IMR-90 (cell line): Measurements from ENCODE around the gene NAGPA. TPM values are rescaled to one million over a fixed set of nuclear protein-coding genes. Genes with fewer than 3 reads are reported as not detected.
A peak's percentile ranks its signal among the peaks of the same experiment; 100 is the strongest.

Experiments used
- ATAC-seq: fragments of 200-7000 bp; cut with Tn5 transposase; 2 replicates; pipeline ENCODE4 v1.9.1; 2020; ENCODE audit warnings: low read depth, mild to moderate bottlenecking, moderate library complexity
- BruUV-seq: library from RNA; stranded (reverse); fragments of 400-500 nt; replicated peaks from 2 replicates; lab custom pipeline; 2021; lab: Mats Ljungman, UMichigan
- CTCF ChIA-PET: fragments of 300-600 bp; formaldehyde crosslinking; extraction: SDS; loops from one replicate; lab custom pipeline; 2021; ENCODE audit warnings: antibody characterized with exemption; lab: Yijun Ruan, JAX
- POLR2A ChIA-PET: fragments of 300-600 bp; sonication (Branson Sonifier 250); formaldehyde crosslinking; loops from one replicate; lab custom pipeline; 2022; ENCODE audit warnings: antibody characterized with exemption; ENCODE audit not compliant: unreplicated experiment; lab: Charles Lee
- DNase-seq: peaks from one replicate; pipeline ENCODE4 v3.0.0; 2013
- H2AFZ ChIP-seq: replicated peaks from 2 replicates; pipeline ENCODE3; 2013; ENCODE audit warnings: low read length, mild to moderate bottlenecking; ENCODE audit not compliant: poor library complexity
- H2AK5ac ChIP-seq: 2 replicates; pipeline ENCODE4 v1.6.1; 2013; ENCODE audit warnings: low read depth, low read length, inconsistent platforms
- H2AK9ac ChIP-seq: replicated peaks from 2 replicates; pipeline ENCODE3; 2013; ENCODE audit warnings: mild to moderate bottlenecking, low read depth, low read length, moderate library complexity; ENCODE audit not compliant: poor library complexity
- H2BK120ac ChIP-seq: 2 replicates; pipeline ENCODE4 v1.6.1; 2013; ENCODE audit warnings: low read depth, low read length, inconsistent platforms
- H2BK15ac ChIP-seq: 3 replicates; pipeline ENCODE4 v1.6.1; 2013; ENCODE audit warnings: low read depth, low read length, inconsistent platforms
- H2BK20ac ChIP-seq: 2 replicates; pipeline ENCODE4 v1.6.1; 2013; ENCODE audit warnings: low read depth, mild to moderate bottlenecking, inconsistent platforms, low read length, moderate library complexity
- H2BK5ac ChIP-seq: 2 replicates; pipeline ENCODE4 v1.6.1; 2013; ENCODE audit warnings: mild to moderate bottlenecking, low read depth, low read length, inconsistent platforms; ENCODE audit not compliant: poor library complexity, severe bottlenecking
- H3K14ac ChIP-seq: replicated peaks from 2 replicates; pipeline ENCODE4 v1.6.1; 2013; ENCODE audit warnings: low read depth, low read length, inconsistent platforms
- H3K18ac ChIP-seq: 2 replicates; pipeline ENCODE4 v1.6.1; 2013; ENCODE audit warnings: low read depth, low read length, control low read depth
- H3K23ac ChIP-seq: 2 replicates; pipeline ENCODE4 v1.6.1; 2013; ENCODE audit warnings: low read depth, low read length, inconsistent platforms
- H3K27ac ChIP-seq: 2 replicates; pipeline ENCODE4 v1.5.1; 2013; ENCODE audit warnings: mild to moderate bottlenecking, control low read depth, low read length; ENCODE audit not compliant: insufficient read depth
- H3K27me3 ChIP-seq: 2 replicates; pipeline ENCODE4 v1.6.1; 2013; ENCODE audit warnings: low read length; ENCODE audit not compliant: control insufficient read depth, insufficient read depth
- H3K36me3 ChIP-seq: 2 replicates; pipeline ENCODE4 v1.6.1; 2013; ENCODE audit warnings: low read length, mixed read lengths; ENCODE audit not compliant: control insufficient read depth, insufficient read depth
- H3K4ac ChIP-seq: 2 replicates; pipeline ENCODE4 v1.6.1; 2013; ENCODE audit warnings: low read depth, low read length, inconsistent platforms
- H3K4me1 ChIP-seq: 2 replicates; pipeline ENCODE4 v1.6.1; 2013; ENCODE audit warnings: low read length, mixed read lengths; ENCODE audit not compliant: control insufficient read depth, insufficient read depth
- H3K4me2 ChIP-seq: 2 replicates; pipeline ENCODE4 v1.6.1; 2013; ENCODE audit warnings: low read depth, mild to moderate bottlenecking, control low read depth, low read length, moderate library complexity
- H3K4me3 ChIP-seq: 2 replicates; pipeline ENCODE4 v1.5.1; 2013; ENCODE audit warnings: low read depth, mild to moderate bottlenecking, control low read depth, low read length, moderate library complexity; ENCODE audit not compliant: insufficient read depth
- H3K56ac ChIP-seq: 2 replicates; pipeline ENCODE4 v1.6.1; 2013; ENCODE audit warnings: low read length, inconsistent platforms; ENCODE audit not compliant: insufficient read depth; ENCODE audit errors: extremely low read depth
- H3K79me1 ChIP-seq, 2 experiments: 2 replicates each; pipeline ENCODE4 v1.6.1; 2013; ENCODE audit warnings: low read length in 2 of 2, inconsistent platforms in 1 of 2, low read depth in 1 of 2
- H3K9ac ChIP-seq: 2 replicates; pipeline ENCODE4 v1.6.1; 2013; ENCODE audit warnings: low read depth, low read length, control low read depth
- H3K9me1 ChIP-seq: 2 replicates; pipeline ENCODE4 v1.6.1; 2013; ENCODE audit warnings: low read length, inconsistent platforms; ENCODE audit not compliant: insufficient read depth
- H3K9me3 ChIP-seq: 2 replicates; pipeline ENCODE4 v1.6.1; 2013; ENCODE audit warnings: low read length; ENCODE audit not compliant: control insufficient read depth, insufficient read depth
- H4K20me1 ChIP-seq: 2 replicates; pipeline ENCODE4 v1.6.1; 2013; ENCODE audit warnings: low read length, inconsistent platforms; ENCODE audit not compliant: insufficient read depth
- H4K5ac ChIP-seq: 2 replicates; pipeline ENCODE4 v1.6.1; 2013; ENCODE audit warnings: mild to moderate bottlenecking, low read depth, low read length, control low read depth
- H4K8ac ChIP-seq, 2 experiments: 2 replicates each; pipeline ENCODE4 v1.6.1; 2013; ENCODE audit warnings: low read depth in 2 of 2, low read length in 2 of 2, control low read depth in 1 of 2, inconsistent platforms in 1 of 2
- H4K91ac ChIP-seq: 2 replicates; pipeline ENCODE4 v1.6.1; 2013; ENCODE audit warnings: low read depth, low read length, inconsistent platforms; ENCODE audit not compliant: insufficient read depth
- BHLHE40 ChIP-seq: fragments of 150-350 bp; IDR thresholded peaks from 2 replicates; pipeline ENCODE4 v1.6.1; 2016; ENCODE audit warnings: mild to moderate bottlenecking, low read depth, low read length
- CHD1 ChIP-seq: IDR thresholded peaks from 2 replicates; pipeline ENCODE4 v1.6.1; 2012; ENCODE audit warnings: low read depth, low read length, improper control_type of control experiment
- CTCF ChIP-seq: conservative IDR thresholded peaks from 2 replicates; pipeline ENCODE4 v1.5.1; 2012; ENCODE audit warnings: mild to moderate bottlenecking, low read depth, low read length, improper control_type of control experiment
- FOS ChIP-seq: fragments of 150-350 bp; IDR thresholded peaks from 2 replicates; pipeline ENCODE4 v1.6.1; 2016; ENCODE audit warnings: low read depth, low read length
- MAFK ChIP-seq: IDR thresholded peaks from 2 replicates; pipeline ENCODE4 v1.6.1; 2012; ENCODE audit warnings: low read depth, low read length, improper control_type of control experiment
- POLR2A ChIP-seq: IDR thresholded peaks from 2 replicates; pipeline ENCODE4 v1.6.1; 2012; ENCODE audit warnings: mild to moderate bottlenecking, low read depth, low read length
- RAD21 ChIP-seq: IDR thresholded peaks from 2 replicates; pipeline ENCODE4 v1.6.1; 2012; ENCODE audit warnings: low read length, improper control_type of control experiment
- USF2 ChIP-seq: fragments of 150-350 bp; IDR thresholded peaks from 2 replicates; pipeline ENCODE4 v1.6.1; 2017; ENCODE audit warnings: mild to moderate bottlenecking, antibody characterized with exemption, low read length, low read depth
- WGBS, 2 experiments: methylation state at CpG; one replicate each; pipeline versions ENCODE4 v1.1.5 to v1.1.7; 2013; ENCODE audit warnings: missing lambda C conversion rate in 2 of 2; ENCODE audit not compliant: insufficient read length in 1 of 2; ENCODE audit errors: extremely low coverage in 2 of 2; 5-methylcytosine and 5-hydroxymethylcytosine counted together
- dilution Hi-C: fragments of 300-500 bp; cut with HindIII; formaldehyde crosslinking; loops from one replicate; pipeline ENCODE4 v1.14.3; 2018; ENCODE audit warnings: low sequenced_read_pairs; ENCODE audit not compliant: unreplicated experiment
- in situ Hi-C: fragments of 300-500 bp; cut with MboI; formaldehyde crosslinking; loops from 3 replicates; pipeline ENCODE4 v1.14.3; 2019; ENCODE audit warnings: low sequenced_read_pairs, inconsistent platforms, mixed read lengths
- intact Hi-C: fragments of 100-400 bp; cut with micrococcal nuclease; formaldehyde crosslinking; loops from 2 replicates; pipeline ENCODE4 v1.10.0; 2022
- polyA plus RNA-seq, 3 experiments: library from polyadenylated mRNA; depleted of rRNA; stranded (reverse); fragments of >200 nt; gene quantifications; 2 replicates each; pipeline ENCODE4 v1.2.3, GENCODE V29; 2012; ENCODE audit warnings: low replicate concordance in 1 of 3
- total RNA-seq: library from RNA; depleted of rRNA; stranded (reverse); fragments of >200 nt; gene quantifications from 2 replicates; pipeline ENCODE4 v1.2.3, GENCODE V29; 2012

NAGPA gene
- total and polyA plus RNA-seq, 2 of the 4 experiments (the other 2 are of a cell fraction) = 6.5 to 12.2 TPM

GRCh38 chr16:5062790-5063765, 29.3 kb upstream of the NAGPA start:
- dilution Hi-C loops (no loop called here), in situ Hi-C loops (no loop called here), intact Hi-C loops (no loop called here)
- no peak overlapping the region for H4K5ac ChIP-seq
- CTCF ChIA-PET = no interaction called here
- H3K4me3 ChIP-seq = no peak overlapping the region
- H4K20me1 ChIP-seq = no peaks in the 10 kb centered on the region
- WGBS, 2 experiments = 50% methylated on average over 5 of the region's 19 CpGs; no CpG with 5 or more reads in 1 of the 2 experiments
- H3K27ac ChIP-seq = no peak overlapping the region
- H2BK120ac ChIP-seq = no peak overlapping the region
- H3K56ac ChIP-seq = no peak overlapping the region
- H4K8ac ChIP-seq = no peak overlapping the region
- H3K23ac ChIP-seq = no peak overlapping the region
- no peak overlapping the region for H3K9ac ChIP-seq
- H2AK9ac ChIP-seq = no peak overlapping the region
- H3K4me1 ChIP-seq = peaks cover 6% of the 10 kb centered on the region; the same call in 1 of the 2 replicates
- H2AK5ac ChIP-seq = no peak overlapping the region
- H3K14ac ChIP-seq = no peak overlapping the region
- H3K79me1 ChIP-seq = no peaks in the 10 kb centered on the region
- no peak overlapping the region for H3K4me2 ChIP-seq
- H2BK15ac ChIP-seq = no peak overlapping the region
- POLR2A ChIA-PET = no interaction called here
- no peak overlapping the region for H4K91ac ChIP-seq
- peaks cover 3% of the 10 kb centered on the region; the same call in 1 of the 2 replicates for H3K9me1 ChIP-seq
- ATAC-seq (no peak), DNase-seq (no peak)
- no peak overlapping the region for H2BK5ac ChIP-seq
- TF ChIP-seq RAD21 = no peak
- TF ChIP-seq BHLHE40 = no peak
- TF ChIP-seq CHD1 = no peak
- no peak for TF ChIP-seq USF2
- no peak for TF ChIP-seq MAFK
- TF ChIP-seq FOS = no peak
- no peak for TF ChIP-seq POLR2A
- TF ChIP-seq CTCF = no peak
- peak overlapping the region; percentile 17 for H2AFZ ChIP-seq
- BruUV-seq = no TSS peak
- no peaks in the 10 kb centered on the region for H3K36me3 ChIP-seq
- H2BK20ac ChIP-seq = no peak overlapping the region
- no peak overlapping the region for H3K4ac ChIP-seq
- no peak overlapping the region for H3K18ac ChIP-seq
- H3K27me3 ChIP-seq = peaks cover 21% of the 10 kb centered on the region
- H3K9me3 ChIP-seq = no peaks in the 10 kb centered on the region
